Caco-2 (cell line): Measurements from ENCODE around the gene PTPRN2. TPM values are rescaled to one million over a fixed set of nuclear protein-coding genes. Genes with fewer than 3 reads are reported as not detected.

Source experiments
- BruUV-seq: library from RNA; stranded (reverse); fragments of 400-500 nt; replicated peaks from 2 replicates; lab custom pipeline; 2021; lab: Mats Ljungman, UMichigan
- CTCF ChIA-PET: fragments of 300-600 bp; sonication (Branson Sonifier 250); formaldehyde crosslinking; loops from one replicate; lab custom pipeline; 2022; ENCODE audit warnings: antibody characterized with exemption; lab: Charles Lee
- POLR2A ChIA-PET: fragments of 300-600 bp; sonication (Branson Sonifier 250); formaldehyde crosslinking; loops from one replicate; lab custom pipeline; 2022; ENCODE audit warnings: antibody characterized with exemption; lab: Charles Lee
- DNase-seq, 2 experiments: peaks; one replicate each; pipeline versions ENCODE4 v3.0.0 to v3.0.0-alpha.2; 2020 to 2022
- H3K27me3 ChIP-seq: replicated peaks from 2 replicates; pipeline ENCODE4 v1.6.0; 2011; ENCODE audit warnings: low read length; ENCODE audit not compliant: control insufficient read depth, insufficient read depth
- H3K36me3 ChIP-seq: 2 replicates; pipeline ENCODE4 v1.5.1; 2011; ENCODE audit warnings: low read length; ENCODE audit not compliant: control insufficient read depth, insufficient read depth
- H3K4me1 ChIP-seq: fragments of 250-450 bp; sonication (Bioruptor Pico); 2 replicates; pipeline ENCODE4 v1.5.1; 2020; ENCODE audit warnings: mild to moderate bottlenecking
- H3K4me3 ChIP-seq: 2 replicates; pipeline ENCODE4 v1.5.1; 2011; ENCODE audit warnings: low read depth, mild to moderate bottlenecking, control low read depth, low read length
- H3K9me3 ChIP-seq: fragments of 250-450 bp; sonication (Bioruptor Pico); 2 replicates; pipeline ENCODE4 v1.5.1; 2020; ENCODE audit warnings: mild to moderate bottlenecking, moderate library complexity
- H3K27ac Mint-ChIP-seq: one replicate; pipeline ENCODE4 v1.8.0; 2022; ENCODE audit warnings: mixed read lengths; ENCODE audit not compliant: unreplicated experiment
- H3K27me3 Mint-ChIP-seq: one replicate; pipeline ENCODE4 v1.8.0; 2022; ENCODE audit warnings: mixed read lengths; ENCODE audit not compliant: insufficient read depth, unreplicated experiment
- H3K36me3 Mint-ChIP-seq: one replicate; pipeline ENCODE4 v1.8.0; 2022; ENCODE audit warnings: mild to moderate bottlenecking, mixed read lengths; ENCODE audit not compliant: insufficient read depth, unreplicated experiment
- H3K4me1 Mint-ChIP-seq: one replicate; pipeline ENCODE4 v1.8.0; 2022; ENCODE audit warnings: low read depth, mixed read lengths; ENCODE audit not compliant: unreplicated experiment
- H3K4me3 Mint-ChIP-seq: one replicate; pipeline ENCODE4 v1.8.0; 2022; ENCODE audit warnings: mild to moderate bottlenecking, moderate library complexity, mixed read lengths; ENCODE audit not compliant: unreplicated experiment
- H3K9me3 Mint-ChIP-seq: one replicate; pipeline ENCODE4 v1.8.0; 2022; ENCODE audit warnings: mixed read lengths; ENCODE audit not compliant: unreplicated experiment
- CTCF ChIP-seq, 2 experiments: fragments of 200-600 bp in 1 of 2; IDR thresholded peaks; 1 replicate in 1 of 2; 2 replicates in 1 of 2; pipeline versions ENCODE4 v1.5.1 to v1.8.0; 2011 to 2022; ENCODE audit warnings: antibody characterized with exemption in 1 of 2, control low read depth in 1 of 2, inconsistent platforms in 1 of 2, low read depth in 1 of 2, low read length in 1 of 2, mild to moderate bottlenecking in 1 of 2, moderate library complexity in 1 of 2; ENCODE audit not compliant: insufficient read depth in 1 of 2, severe bottlenecking in 1 of 2, unreplicated experiment in 1 of 2
- intact Hi-C: fragments of 100-400 bp; cut with micrococcal nuclease; formaldehyde crosslinking; loops from one replicate; pipeline ENCODE4 v1.10.0; 2022; ENCODE audit not compliant: unreplicated experiment
- total RNA-seq: library from RNA; stranded (reverse); gene quantifications from 2 replicates; pipeline ENCODE4 v1.2.3, GENCODE V29; 2022

The PTPRN2 gene
- total RNA-seq, 1 experiment from 2014 or later, result 1.4 TPM

DNA sequence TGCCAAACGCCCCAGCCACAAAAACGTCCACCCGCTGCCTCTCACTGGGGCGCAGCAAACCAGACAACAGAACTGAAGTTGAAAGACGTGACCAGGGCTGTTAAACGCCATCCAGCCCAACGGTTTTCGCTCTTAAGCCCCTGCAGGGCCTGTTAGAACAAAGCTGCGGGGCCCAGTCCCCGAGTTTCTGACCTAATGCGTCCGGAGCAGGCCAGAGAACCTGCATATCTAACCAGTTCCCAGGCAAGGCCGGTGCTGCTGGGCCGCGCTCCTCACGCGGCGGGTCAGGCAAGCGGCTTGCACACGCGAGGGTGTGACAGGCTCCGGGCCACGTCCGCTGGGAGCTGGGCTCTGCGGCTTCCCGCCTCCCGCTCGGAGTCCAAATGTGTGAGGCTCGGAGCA lies 87.0 kb downstream of the PTPRN2 start:
- intact Hi-C loops, result no loop called here
- Mint-ChIP-seq H3K4me3 (no peak overlapping the region), H3K9me3 (peaks cover 9% of the 10 kb centered on the region)

GRCh38 chr7:158499082-158499455 lies 88.6 kb downstream of the PTPRN2 start:
- intact Hi-C loops, result no loop called here
- Histone ChIP-seq H3K9me3 (no peaks in the 10 kb centered on the region), H3K36me3 (no peaks in the 10 kb centered on the region), H3K27me3 (no peaks in the 10 kb centered on the region), H3K4me1 (peaks cover 6% of the 10 kb centered on the region; the same call in 1 of the 2 replicates), H3K4me3 (no peak overlapping the region)
- ChIA-PET CTCF (no interaction called here), POLR2A (no interaction called here)
- BruUV-seq, result no TSS peak
- Mint-ChIP-seq H3K4me3 (no peak overlapping the region), H3K36me3 (no peaks in the 10 kb centered on the region), H3K4me1 (peaks cover 6% of the 10 kb centered on the region), H3K9me3 (peaks cover 1% of the 10 kb centered on the region), H3K27me3 (no peaks in the 10 kb centered on the region), H3K27ac (no peak overlapping the region)
- no peak for TF ChIP-seq CTCF (IDR thresholded peaks at IDR 0.05; ENCODE audit: insufficient read depth in 1 of 2, low read depth in 1 of 2, low read length in 1 of 2, severe bottlenecking in 1 of 2, unreplicated experiment in 1 of 2)
- no peak for DNase-seq

More for the DNA sequence above, 87.0 kb downstream of the PTPRN2 start:
- Histone ChIP-seq H3K36me3 (no peaks in the 10 kb centered on the region), H3K27me3 (no peaks in the 10 kb centered on the region), H3K4me1 (peaks cover 6% of the 10 kb centered on the region; the same call in 1 of the 2 replicates), H3K9me3 (peaks cover 3% of the 10 kb centered on the region; the same call in 1 of the 2 replicates), H3K4me3 (no peak overlapping the region)
- ChIA-PET POLR2A (no interaction called here), CTCF (no interaction called here)
- TF ChIP-seq CTCF (IDR thresholded peaks at IDR 0.05; ENCODE audit: insufficient read depth in 1 of 2, low read depth in 1 of 2, low read length in 1 of 2, severe bottlenecking in 1 of 2, unreplicated experiment in 1 of 2), result no peak
- H3K4me1 Mint-ChIP-seq, result peaks cover 6% of the 10 kb centered on the region
- no peaks in the 10 kb centered on the region for H3K36me3 Mint-ChIP-seq
- DNase-seq, result no peak
- no peak overlapping the region for H3K27ac Mint-ChIP-seq
- H3K27me3 Mint-ChIP-seq, result no peaks in the 10 kb centered on the region
- BruUV-seq, result no TSS peak

DNA sequence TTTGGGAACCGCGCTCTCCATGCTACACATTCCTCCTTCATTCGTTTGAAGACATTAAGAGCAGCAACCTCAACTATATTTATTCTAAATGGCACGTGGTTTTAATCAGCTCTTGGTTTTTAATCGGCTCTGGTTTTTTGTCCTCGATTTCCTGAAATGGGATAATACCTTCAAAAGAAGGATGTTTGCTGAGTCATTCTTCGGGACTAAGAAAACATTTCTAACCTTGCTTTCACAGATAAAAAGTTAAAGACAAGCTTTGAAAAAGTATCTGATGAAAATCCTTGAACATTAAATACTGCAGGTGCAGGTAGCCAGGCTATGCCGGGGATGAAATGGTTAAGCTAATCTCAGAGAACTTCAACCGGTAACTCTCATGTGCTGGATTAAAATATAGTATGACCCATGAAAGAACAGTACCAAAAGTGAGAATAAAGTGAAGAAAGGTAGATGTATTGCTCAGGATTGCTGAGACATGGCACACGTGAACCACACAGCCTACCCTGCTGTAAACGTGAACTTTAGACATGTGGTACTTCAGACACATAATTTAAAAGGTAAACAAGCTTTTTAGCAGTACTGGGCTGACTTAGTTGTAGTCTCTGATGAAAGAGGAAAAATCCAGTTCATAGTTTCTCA lies 89.1 kb downstream of the PTPRN2 start:
- H3K36me3 Mint-ChIP-seq, result no peaks in the 10 kb centered on the region
- no peak overlapping the region for H3K27ac Mint-ChIP-seq
- H3K27me3 ChIP-seq, result no peaks in the 10 kb centered on the region
- H3K27me3 Mint-ChIP-seq, result no peaks in the 10 kb centered on the region
- BruUV-seq, result no TSS peak
- TF ChIP-seq CTCF (IDR thresholded peaks at IDR 0.05; ENCODE audit: insufficient read depth in 1 of 2, low read depth in 1 of 2, low read length in 1 of 2, severe bottlenecking in 1 of 2, unreplicated experiment in 1 of 2), result no peak
- intact Hi-C loops, result no loop called here
- H3K36me3 ChIP-seq, result no peaks in the 10 kb centered on the region
- ChIA-PET POLR2A (no interaction called here), CTCF (no interaction called here)
- H3K4me1 ChIP-seq, result peaks cover 6% of the 10 kb centered on the region; the same call in 1 of the 2 replicates
- H3K9me3 ChIP-seq, result no peaks in the 10 kb centered on the region
- peaks cover 6% of the 10 kb centered on the region for H3K4me1 Mint-ChIP-seq
- no peak overlapping the region for H3K4me3 ChIP-seq
- no peak overlapping the region for H3K4me3 Mint-ChIP-seq
- no peak for DNase-seq
- H3K9me3 Mint-ChIP-seq, result no peaks in the 10 kb centered on the region
